Caco-2 (cell line): ENCODE measurements around the gene BHLHE23. TPM values are rescaled to one million over a fixed set of nuclear protein-coding genes. Genes with fewer than 3 reads are reported as not detected.

Experiments
- BruUV-seq: library from RNA; stranded (reverse); fragments of 400-500 nt; replicated peaks from 2 replicates; lab custom pipeline; 2021; lab: Mats Ljungman, UMichigan
- CTCF ChIA-PET: fragments of 300-600 bp; sonication (Branson Sonifier 250); formaldehyde crosslinking; loops from one replicate; lab custom pipeline; 2022; ENCODE audit warnings: antibody characterized with exemption; lab: Charles Lee
- POLR2A ChIA-PET: fragments of 300-600 bp; sonication (Branson Sonifier 250); formaldehyde crosslinking; loops from one replicate; lab custom pipeline; 2022; ENCODE audit warnings: antibody characterized with exemption; lab: Charles Lee
- DNase-seq, 2 experiments: peaks; one replicate each; pipeline versions ENCODE4 v3.0.0 to v3.0.0-alpha.2; 2020 to 2022
- H3K27me3 ChIP-seq: replicated peaks from 2 replicates; pipeline ENCODE4 v1.6.0; 2011; ENCODE audit warnings: low read length; ENCODE audit not compliant: control insufficient read depth, insufficient read depth
- H3K36me3 ChIP-seq: 2 replicates; pipeline ENCODE4 v1.5.1; 2011; ENCODE audit warnings: low read length; ENCODE audit not compliant: control insufficient read depth, insufficient read depth
- H3K4me1 ChIP-seq: fragments of 250-450 bp; sonication (Bioruptor Pico); 2 replicates; pipeline ENCODE4 v1.5.1; 2020; ENCODE audit warnings: mild to moderate bottlenecking
- H3K4me3 ChIP-seq: 2 replicates; pipeline ENCODE4 v1.5.1; 2011; ENCODE audit warnings: low read depth, mild to moderate bottlenecking, control low read depth, low read length
- H3K9me3 ChIP-seq: fragments of 250-450 bp; sonication (Bioruptor Pico); 2 replicates; pipeline ENCODE4 v1.5.1; 2020; ENCODE audit warnings: mild to moderate bottlenecking, moderate library complexity
- H3K27ac Mint-ChIP-seq: one replicate; pipeline ENCODE4 v1.8.0; 2022; ENCODE audit warnings: mixed read lengths; ENCODE audit not compliant: unreplicated experiment
- H3K27me3 Mint-ChIP-seq: one replicate; pipeline ENCODE4 v1.8.0; 2022; ENCODE audit warnings: mixed read lengths; ENCODE audit not compliant: insufficient read depth, unreplicated experiment
- H3K36me3 Mint-ChIP-seq: one replicate; pipeline ENCODE4 v1.8.0; 2022; ENCODE audit warnings: mild to moderate bottlenecking, mixed read lengths; ENCODE audit not compliant: insufficient read depth, unreplicated experiment
- H3K4me1 Mint-ChIP-seq: one replicate; pipeline ENCODE4 v1.8.0; 2022; ENCODE audit warnings: low read depth, mixed read lengths; ENCODE audit not compliant: unreplicated experiment
- H3K4me3 Mint-ChIP-seq: one replicate; pipeline ENCODE4 v1.8.0; 2022; ENCODE audit warnings: mild to moderate bottlenecking, moderate library complexity, mixed read lengths; ENCODE audit not compliant: unreplicated experiment
- H3K9me3 Mint-ChIP-seq: one replicate; pipeline ENCODE4 v1.8.0; 2022; ENCODE audit warnings: mixed read lengths; ENCODE audit not compliant: unreplicated experiment
- intact Hi-C: fragments of 100-400 bp; cut with micrococcal nuclease; formaldehyde crosslinking; loops from one replicate; pipeline ENCODE4 v1.10.0; 2022; ENCODE audit not compliant: unreplicated experiment
- total RNA-seq: library from RNA; stranded (reverse); gene quantifications from 2 replicates; pipeline ENCODE4 v1.2.3, GENCODE V29; 2022
- TF ChIP-seq, protein P1 (sequence below), 2 experiments: fragments of 200-600 bp in 1 of 2; IDR thresholded peaks; 1 replicate in 1 of 2; 2 replicates in 1 of 2; pipeline versions ENCODE4 v1.5.1 to v1.8.0; 2011 to 2022; ENCODE audit warnings: antibody characterized with exemption in 1 of 2, control low read depth in 1 of 2, inconsistent platforms in 1 of 2, low read depth in 1 of 2, low read length in 1 of 2, mild to moderate bottlenecking in 1 of 2, moderate library complexity in 1 of 2; ENCODE audit not compliant: insufficient read depth in 1 of 2, severe bottlenecking in 1 of 2, unreplicated experiment in 1 of 2

The BHLHE23 gene
- total RNA-seq, 1 experiment from 2014 or later, result 0.95 TPM

DNA sequence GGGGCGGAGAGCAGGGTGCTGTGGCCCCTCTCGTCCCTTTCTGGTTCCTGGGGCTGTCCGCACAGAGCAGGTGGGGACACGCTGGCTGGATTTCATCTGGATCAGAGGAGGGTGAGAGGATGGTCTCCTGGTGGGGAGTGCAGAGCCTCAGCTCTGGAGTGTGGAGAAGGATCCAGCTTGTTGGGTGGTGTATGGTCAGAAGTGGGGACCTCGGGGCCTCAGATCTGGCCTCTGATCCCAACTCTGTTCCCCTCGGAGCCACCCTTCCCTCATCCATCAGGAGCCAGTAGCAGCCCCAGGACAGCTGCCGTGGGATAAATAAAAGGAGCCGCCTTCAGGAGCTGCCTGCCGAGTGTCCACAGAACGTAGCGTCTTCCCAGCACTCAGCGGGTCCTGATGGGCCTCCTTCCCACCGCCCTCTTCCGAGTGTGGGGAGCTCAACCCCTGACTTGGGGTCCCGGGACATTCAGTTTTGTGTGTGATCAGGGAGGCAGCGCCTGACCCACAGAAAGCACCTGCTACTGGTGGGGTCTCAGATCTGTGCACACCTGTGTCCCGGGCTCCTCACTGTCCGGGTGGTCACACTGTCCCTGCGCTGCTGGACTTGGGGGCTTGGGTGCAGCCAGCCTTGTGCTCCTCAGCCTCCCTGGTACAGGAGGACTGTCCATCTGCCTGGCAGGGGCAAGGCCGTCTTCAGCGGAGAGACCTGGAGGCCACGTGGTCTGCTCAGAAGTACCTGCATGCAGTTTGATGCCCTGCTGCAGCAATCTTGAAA, 25.4 kb upstream of the BHLHE23 start:
- Mint-ChIP-seq H3K9me3 (no peaks in the 10 kb centered on the region), H3K4me1 (peaks cover 14% of the 10 kb centered on the region), H3K27ac (no peak overlapping the region), H3K27me3 (no peaks in the 10 kb centered on the region), H3K36me3 (peaks cover 26% of the 10 kb centered on the region), H3K4me3 (no peak overlapping the region)
- Histone ChIP-seq H3K4me1 (no peaks in the 10 kb centered on the region), H3K9me3 (no peaks in the 10 kb centered on the region), H3K27me3 (no peaks in the 10 kb centered on the region), H3K4me3 (no peak overlapping the region), H3K36me3 (no peaks in the 10 kb centered on the region)
- no TSS peak for BruUV-seq
- no peak for DNase-seq
- ChIA-PET CTCF (interaction anchor here (0.7 kb wide), 1 partner anchor 140 kb away, joined by 3 read pairs; no protein-coding TSS in a partner anchor), POLR2A (no interaction called here)
- intact Hi-C loops, result no loop called here
- TF ChIP-seq, protein P1, sequence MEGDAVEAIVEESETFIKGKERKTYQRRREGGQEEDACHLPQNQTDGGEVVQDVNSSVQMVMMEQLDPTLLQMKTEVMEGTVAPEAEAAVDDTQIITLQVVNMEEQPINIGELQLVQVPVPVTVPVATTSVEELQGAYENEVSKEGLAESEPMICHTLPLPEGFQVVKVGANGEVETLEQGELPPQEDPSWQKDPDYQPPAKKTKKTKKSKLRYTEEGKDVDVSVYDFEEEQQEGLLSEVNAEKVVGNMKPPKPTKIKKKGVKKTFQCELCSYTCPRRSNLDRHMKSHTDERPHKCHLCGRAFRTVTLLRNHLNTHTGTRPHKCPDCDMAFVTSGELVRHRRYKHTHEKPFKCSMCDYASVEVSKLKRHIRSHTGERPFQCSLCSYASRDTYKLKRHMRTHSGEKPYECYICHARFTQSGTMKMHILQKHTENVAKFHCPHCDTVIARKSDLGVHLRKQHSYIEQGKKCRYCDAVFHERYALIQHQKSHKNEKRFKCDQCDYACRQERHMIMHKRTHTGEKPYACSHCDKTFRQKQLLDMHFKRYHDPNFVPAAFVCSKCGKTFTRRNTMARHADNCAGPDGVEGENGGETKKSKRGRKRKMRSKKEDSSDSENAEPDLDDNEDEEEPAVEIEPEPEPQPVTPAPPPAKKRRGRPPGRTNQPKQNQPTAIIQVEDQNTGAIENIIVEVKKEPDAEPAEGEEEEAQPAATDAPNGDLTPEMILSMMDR (IDR thresholded peaks at IDR 0.05; ENCODE audit: insufficient read depth in 1 of 2, low read depth in 1 of 2, low read length in 1 of 2, severe bottlenecking in 1 of 2, unreplicated experiment in 1 of 2), result no peak

DNA sequence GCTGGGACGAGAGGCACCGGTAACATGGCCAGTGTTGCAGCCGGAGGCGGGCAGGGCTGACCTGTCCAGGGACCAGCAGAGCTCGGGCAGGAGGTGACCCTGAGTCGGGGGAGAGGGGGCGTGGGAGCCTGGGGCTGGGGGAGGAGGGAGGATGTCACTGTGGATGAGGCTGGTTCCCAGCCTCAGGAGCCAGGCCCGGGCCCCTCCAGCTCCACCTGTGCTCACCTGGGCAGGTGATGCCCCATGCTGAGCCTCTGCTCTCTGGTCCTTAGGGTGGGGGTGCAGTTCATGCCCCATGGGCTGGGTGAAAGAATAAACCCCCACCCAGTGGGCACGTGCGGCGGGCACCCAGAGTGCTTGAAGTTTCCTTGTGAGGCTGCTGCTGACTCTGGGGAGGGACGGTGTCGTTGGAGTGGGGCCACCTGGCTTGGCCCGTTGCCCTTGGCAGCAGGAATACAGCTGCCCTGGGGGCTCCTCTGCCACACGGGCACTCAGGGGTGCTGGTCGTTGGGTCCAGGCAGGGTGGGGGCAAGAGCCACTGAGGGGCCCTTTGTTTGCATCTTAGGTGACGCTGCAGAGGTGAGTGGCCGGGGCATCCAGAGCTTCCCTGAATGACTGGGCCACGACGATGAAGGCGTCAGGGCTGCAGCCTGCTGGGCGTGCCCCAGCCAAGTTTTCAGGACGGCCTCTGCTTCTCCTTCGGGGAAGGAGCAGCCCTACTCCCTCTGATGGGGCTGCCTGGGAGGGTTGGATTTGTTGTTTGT, 24.7 kb upstream of the BHLHE23 start:
- no peak for DNase-seq
- H3K9me3 Mint-ChIP-seq, result no peaks in the 10 kb centered on the region
- intact Hi-C loops, result no loop called here
- TF ChIP-seq, protein P1 (IDR thresholded peaks at IDR 0.05; ENCODE audit: insufficient read depth in 1 of 2, low read depth in 1 of 2, low read length in 1 of 2, severe bottlenecking in 1 of 2, unreplicated experiment in 1 of 2), result no peak
- H3K27me3 Mint-ChIP-seq, result no peaks in the 10 kb centered on the region
- H3K36me3 ChIP-seq, result no peaks in the 10 kb centered on the region
- BruUV-seq, result no TSS peak
- H3K4me3 Mint-ChIP-seq, result no peak overlapping the region
- no peaks in the 10 kb centered on the region for H3K27me3 ChIP-seq
- H3K27ac Mint-ChIP-seq, result no peak overlapping the region
- ChIA-PET CTCF (no interaction called here), POLR2A (no interaction called here)
- H3K36me3 Mint-ChIP-seq, result peaks cover 26% of the 10 kb centered on the region
- H3K4me1 ChIP-seq, result no peaks in the 10 kb centered on the region
- H3K9me3 ChIP-seq, result no peaks in the 10 kb centered on the region
- H3K4me3 ChIP-seq, result no peak overlapping the region
- peaks cover 14% of the 10 kb centered on the region for H3K4me1 Mint-ChIP-seq

DNA sequence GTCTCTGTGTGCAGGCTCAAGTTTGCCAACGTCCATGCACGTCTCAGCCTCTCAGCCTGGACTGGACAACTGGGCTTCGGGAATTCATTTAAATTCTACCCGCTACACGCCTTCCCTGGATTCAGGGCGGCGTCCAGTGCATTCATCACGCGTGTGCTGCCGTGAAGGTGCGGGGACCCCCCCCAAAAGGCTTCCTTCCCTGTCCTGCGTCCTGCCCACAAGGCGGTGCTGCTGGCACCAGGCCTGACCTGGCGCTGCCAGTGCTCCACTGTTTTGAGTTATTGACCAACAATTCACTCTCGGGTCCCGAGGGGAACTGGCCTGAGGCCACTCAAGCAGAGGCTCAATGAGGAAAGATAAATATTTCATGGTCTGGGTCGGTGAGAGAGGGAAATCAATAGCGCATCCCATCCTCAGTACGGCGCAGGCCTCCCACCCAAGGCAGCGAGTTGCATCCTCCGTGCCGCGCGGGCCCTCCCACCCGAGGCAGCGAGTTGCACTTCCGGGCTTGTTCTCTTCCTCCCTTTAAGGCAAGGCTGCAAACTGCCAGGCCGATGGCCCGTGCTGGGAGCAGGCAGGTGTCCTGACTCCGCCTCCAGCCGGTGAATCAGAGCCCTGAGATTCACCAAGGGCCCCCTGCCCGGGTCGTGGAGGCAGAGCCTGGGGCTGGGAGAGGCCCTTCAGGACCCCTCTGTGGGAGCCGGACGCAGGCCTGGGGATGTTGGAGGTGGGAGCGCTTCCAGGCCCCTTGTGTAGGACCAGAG, 22.8 kb upstream of the BHLHE23 start:
- Mint-ChIP-seq H3K36me3 (peaks cover 18% of the 10 kb centered on the region), H3K4me3 (no peak overlapping the region), H3K27ac (peak overlapping the region; percentile 48), H3K9me3 (no peaks in the 10 kb centered on the region), H3K4me1 (peaks cover 14% of the 10 kb centered on the region), H3K27me3 (no peaks in the 10 kb centered on the region)
- Histone ChIP-seq H3K4me1 (no peaks in the 10 kb centered on the region), H3K27me3 (no peaks in the 10 kb centered on the region), H3K36me3 (no peaks in the 10 kb centered on the region), H3K4me3 (no peak overlapping the region), H3K9me3 (no peaks in the 10 kb centered on the region)
- intact Hi-C loops, result no loop called here
- no peak for DNase-seq
- TF ChIP-seq, protein P1 (IDR thresholded peaks at IDR 0.05; ENCODE audit: insufficient read depth in 1 of 2, low read depth in 1 of 2, low read length in 1 of 2, severe bottlenecking in 1 of 2, unreplicated experiment in 1 of 2), result no peak
- BruUV-seq, result no TSS peak
- ChIA-PET POLR2A (no interaction called here), CTCF (no interaction called here)
